Stimulated activated CD4-positive, alpha-beta T cell treated with anti-CD3 and anti-CD28 coated beads, Interleukin-1b, Interleukin-23, amount 100 ng/mL, for 4 hours (primary cell): ENCODE measurements around the gene RGS4.
"Not testable (repeated sequence)": the region's sequence is repeated elsewhere in the genome, so short reads cannot be mapped to it uniquely, and the experiment has no call there.

Experiments used
- DNase-seq, 2 donors: peaks; one replicate each; pipeline ENCODE4 v3.0.0-alpha.2; 2020; ENCODE audit warnings: low read depth in 2 of 2

Gene RGS4

DNA sequence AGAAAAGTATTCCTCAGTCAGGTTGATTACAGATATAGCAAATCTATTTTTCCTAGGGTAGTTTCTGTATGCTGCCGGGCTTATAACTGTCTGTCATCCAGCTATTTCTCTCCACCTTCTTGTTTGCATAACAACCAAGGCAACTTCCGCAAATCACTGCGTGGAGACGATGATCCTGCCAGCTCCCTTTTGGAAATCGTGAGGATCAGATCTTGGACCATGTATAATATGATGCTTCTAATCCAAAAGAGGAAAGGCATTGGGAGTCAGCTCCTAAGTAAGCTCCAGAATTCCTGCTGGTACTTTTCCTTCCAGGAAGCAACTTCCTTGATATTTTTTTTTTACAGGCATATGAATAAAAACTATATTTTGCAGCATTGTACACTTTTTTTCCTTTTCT lies 445 bp upstream of the RGS4 start:
- no peak for DNase-seq

GRCh38 chr1:163069655-163070277 lies 605 bp downstream of the RGS4 start:
- no peak for DNase-seq

GRCh38 chr1:163071405-163072255 lies 2.5 kb downstream of the RGS4 start:
- peak in 1 of 2 donors; percentile 9 for DNase-seq

- no peak for DNase-seq
Measured at GRCh38 chr1:163072658-163073057, 3.5 kb downstream of the RGS4 start.

GRCh38 chr1:163074004-163074403 lies 4.8 kb downstream of the RGS4 start:
- no peak for DNase-seq

GRCh38 chr1:163074716-163075284 lies 5.6 kb downstream of the RGS4 start:
- DNase-seq, result no peak

- DNase-seq, result no peak
Measured at GRCh38 chr1:163076044-163076443, 6.9 kb downstream of the RGS4 start.

DNA sequence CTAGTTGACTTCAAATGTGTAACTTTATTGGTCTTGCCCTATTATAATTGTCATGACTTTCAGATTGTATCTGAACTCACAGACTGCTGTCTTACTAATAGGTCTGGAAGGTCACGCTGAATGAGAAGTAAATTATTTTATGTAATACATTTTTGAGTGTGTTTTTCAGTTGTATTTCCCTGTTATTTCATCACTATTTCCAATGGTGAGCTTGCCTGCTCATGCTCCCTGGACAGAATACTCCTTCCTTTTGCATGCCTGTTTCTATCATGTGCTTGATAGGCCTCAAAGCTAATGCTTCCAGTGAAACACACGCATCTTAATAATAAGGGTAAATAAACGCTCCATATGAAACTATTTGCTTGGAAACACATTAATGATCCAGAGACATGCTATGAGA lies 7.3 kb downstream of the RGS4 start:
- DNase-seq, result no peak

- DNase-seq, result no peak
Measured at GRCh38 chr1:163076981-163077761, 8.0 kb downstream of the RGS4 start.

GRCh38 chr1:163082971-163083370 lies 13.8 kb downstream of the RGS4 start:
- DNase-seq, result no peak

DNA sequence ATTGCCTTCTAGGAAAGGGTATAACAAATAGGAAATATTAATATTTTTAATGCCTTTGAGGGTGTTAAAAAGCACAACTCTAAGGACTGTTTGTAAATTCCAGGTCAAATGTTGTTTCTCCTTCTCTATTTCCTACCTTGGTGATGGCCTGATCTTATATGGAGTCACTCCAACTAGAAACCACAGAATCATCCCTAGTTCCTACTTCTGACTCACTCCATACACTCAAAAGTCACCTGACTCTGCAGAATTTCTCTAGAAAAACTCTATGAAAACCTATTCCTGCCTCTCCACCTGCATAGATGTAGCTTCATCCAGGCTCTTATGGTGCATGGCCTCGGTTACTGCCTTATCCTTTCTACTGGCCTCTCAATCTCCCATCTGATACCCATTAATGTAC lies 14.5 kb downstream of the RGS4 start:
- DNase-seq, result no peak

DNA sequence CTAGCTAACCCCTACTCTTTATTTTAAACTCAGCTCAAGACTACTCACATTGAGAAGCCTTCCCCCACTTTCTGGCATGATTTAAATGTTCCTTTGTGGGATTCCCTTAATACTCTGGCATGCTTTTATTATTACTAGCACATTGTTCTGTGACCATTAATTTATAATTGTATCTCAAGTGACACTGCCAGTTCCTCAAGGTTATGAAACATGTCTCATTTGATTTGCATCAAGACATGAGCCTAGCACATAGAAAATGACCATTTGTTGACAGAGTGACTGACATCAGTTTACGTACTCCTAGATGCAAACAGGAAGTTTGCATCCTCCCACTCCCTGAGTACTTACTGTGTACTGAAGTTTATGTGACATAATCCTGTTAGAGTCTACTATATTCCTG lies 15.2 kb downstream of the RGS4 start:
- no peak for DNase-seq

- no peak for DNase-seq
Measured at GRCh38 chr1:163085041-163085903, 16.1 kb downstream of the RGS4 start.

DNA sequence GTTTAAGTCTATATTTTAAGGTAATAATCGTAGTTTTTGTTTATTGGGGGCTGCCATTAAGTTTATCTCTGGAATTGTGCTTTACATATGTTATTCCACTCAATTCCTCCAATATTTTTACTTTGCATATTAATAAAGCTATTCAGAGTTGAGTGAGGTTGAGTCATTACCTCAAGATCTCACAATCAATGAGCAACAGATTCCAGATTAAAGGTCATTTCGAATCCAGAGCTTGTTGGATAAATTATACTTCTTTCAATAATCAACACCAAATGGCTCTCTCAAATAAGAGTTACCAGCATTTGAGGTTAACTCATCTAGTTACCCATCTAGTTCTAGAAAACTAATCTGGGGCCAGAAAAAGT lies 16.7 kb downstream of the RGS4 start:
- no peak for DNase-seq

DNA sequence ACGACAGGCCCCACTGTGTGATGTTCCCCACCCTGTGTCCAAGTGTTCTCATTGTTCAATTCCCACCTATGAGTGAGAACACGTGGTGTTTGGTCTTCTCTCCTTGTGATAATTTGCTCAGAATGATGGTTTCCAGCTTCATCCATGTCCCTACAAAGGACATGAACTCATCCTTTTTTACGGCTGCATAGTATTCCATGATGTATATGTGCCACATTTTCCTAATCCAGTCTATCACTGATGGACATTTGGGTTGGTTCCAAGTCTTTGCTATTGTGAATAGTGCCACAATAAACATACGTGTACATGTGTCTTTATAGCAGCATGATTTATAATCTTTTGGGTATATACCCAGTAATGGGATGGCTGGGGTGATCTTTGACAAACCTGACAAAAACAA lies 20.0 kb downstream of the RGS4 start:
- DNase-seq, result not testable (repeated sequence)

DNA sequence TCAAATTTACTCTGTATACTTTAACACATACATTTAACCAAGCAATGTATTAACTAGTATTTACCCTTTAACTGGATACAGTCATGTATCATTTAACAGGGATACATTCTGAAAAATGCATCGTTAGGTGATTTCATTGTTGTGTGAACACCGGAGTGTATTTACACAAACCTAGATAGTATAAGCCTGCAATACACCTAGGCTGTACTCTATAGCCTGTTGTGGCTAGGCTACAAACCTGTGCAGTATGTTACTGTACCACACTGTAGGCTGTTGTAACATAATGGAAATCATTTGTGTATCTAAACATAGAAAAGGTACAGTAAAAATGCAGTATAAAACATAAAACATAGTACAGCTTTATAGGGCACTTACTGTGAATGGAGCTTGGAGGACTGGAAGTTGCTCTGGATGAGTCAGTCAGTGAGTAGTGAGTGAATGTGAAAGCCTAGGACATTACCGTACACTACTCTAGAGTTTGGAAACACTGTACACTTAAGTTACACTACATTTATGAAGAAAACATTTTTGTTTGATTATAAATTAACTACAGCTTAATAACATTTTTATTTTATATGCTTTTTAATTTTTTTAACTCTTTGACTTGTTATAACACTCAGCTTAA lies 21.3 kb downstream of the RGS4 start:
- no peak for DNase-seq

DNA sequence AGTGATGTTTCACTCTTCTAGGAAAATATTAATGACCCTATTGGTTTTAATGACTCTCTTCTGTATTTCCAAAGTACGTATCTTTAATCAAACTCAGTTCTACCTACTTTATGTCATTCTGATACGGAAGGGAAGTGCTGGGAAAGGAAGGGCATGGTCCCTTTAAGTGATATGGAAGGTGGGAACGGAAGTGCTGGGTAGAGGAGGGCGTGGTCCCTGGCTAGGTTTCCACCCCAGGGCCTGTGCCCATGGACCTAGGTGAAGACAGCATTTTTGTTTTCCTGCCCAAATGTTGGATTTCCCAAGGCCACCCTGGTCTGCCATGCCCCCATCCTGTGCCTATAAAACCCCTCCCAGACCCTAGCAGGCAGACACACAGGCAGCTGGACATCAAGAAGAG lies 24.0 kb downstream of the RGS4 start:
- no peak for DNase-seq

DNA sequence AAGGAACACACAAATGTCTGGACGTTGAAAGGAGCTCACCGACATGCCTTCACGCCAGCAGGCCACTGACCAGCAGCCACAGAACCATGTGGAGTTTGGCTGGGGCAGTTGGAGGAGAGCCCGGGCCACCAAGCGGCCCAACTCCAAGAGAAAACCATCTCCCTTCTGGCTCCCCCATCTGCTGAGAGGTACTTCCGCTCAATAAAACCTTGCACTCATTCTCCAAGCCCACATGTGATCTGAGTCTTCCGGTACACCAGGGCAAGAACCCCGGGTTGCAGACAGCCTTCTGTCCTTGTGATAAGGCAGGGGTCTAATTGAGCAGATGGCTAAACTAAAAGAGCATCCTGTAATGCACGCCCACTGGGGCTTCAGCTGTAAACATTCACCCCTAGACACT lies 24.4 kb downstream of the RGS4 start:
- no peak for DNase-seq

GRCh38 chr1:163094182-163094581 lies 25.0 kb downstream of the RGS4 start:
- DNase-seq, result no peak

GRCh38 chr1:163094589-163094988 lies 25.4 kb downstream of the RGS4 start:
- no peak for DNase-seq

DNA sequence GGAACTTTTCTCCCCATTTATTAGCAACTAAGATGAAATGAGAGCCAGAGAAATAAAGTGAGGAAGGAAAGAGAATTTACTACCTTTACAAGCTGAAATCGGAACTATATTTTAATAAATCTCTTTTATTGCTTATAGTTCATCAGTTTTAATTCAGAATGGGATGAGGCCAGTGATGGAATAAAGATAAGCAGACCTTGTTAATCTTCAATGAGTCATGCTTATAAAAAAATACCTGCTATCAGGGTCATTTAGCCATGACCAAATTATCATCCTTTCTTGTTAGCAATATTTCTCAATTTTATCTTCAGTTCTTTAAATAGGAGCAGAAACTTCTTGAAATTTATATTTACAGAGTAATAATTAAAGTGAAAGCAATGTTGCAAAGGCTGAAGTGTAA lies 26.1 kb downstream of the RGS4 start:
- DNase-seq, result no peak
